Large intestine (tissue), 3 donors: ENCODE data around the gene INS. TPM values are rescaled to one million over a fixed set of nuclear protein-coding genes. Genes with fewer than 3 reads are reported as not detected.

ENCODE experiments used
- DNase-seq, 2 donors: peaks; one replicate each; pipeline versions ENCODE4 v3.0.0 to v3.0.0-alpha.2; 2013
- H3K27ac ChIP-seq: one replicate; pipeline ENCODE4 v1.5.1; 2013; ENCODE audit warnings: low read length
- H3K27me3 ChIP-seq: 2 replicates; pipeline ENCODE4 v1.6.1; 2013; ENCODE audit warnings: low read length; ENCODE audit not compliant: control insufficient read depth, insufficient read depth
- H3K36me3 ChIP-seq: 2 replicates; pipeline ENCODE4 v1.6.1; 2013; ENCODE audit warnings: low read length; ENCODE audit not compliant: control insufficient read depth, insufficient read depth
- H3K4me1 ChIP-seq: one replicate; pipeline ENCODE4 v1.6.1; 2013; ENCODE audit warnings: low read length; ENCODE audit not compliant: control insufficient read depth, insufficient read depth
- H3K4me3 ChIP-seq: one replicate; pipeline ENCODE4 v1.5.1; 2013; ENCODE audit warnings: low read length
- H3K9me3 ChIP-seq: one replicate; pipeline ENCODE4 v1.6.1; 2013; ENCODE audit warnings: mild to moderate bottlenecking, low read depth, low read length, moderate library complexity; ENCODE audit not compliant: control insufficient read depth
- WGBS: methylation state at CpG from one replicate; pipeline ENCODE4 v1.1.5; 2013; ENCODE audit warnings: low lambda C conversion rate; ENCODE audit not compliant: insufficient coverage; 5-methylcytosine and 5-hydroxymethylcytosine counted together
- polyA plus RNA-seq: library from polyadenylated mRNA; unstranded; fragments of 120-200 nt; gene quantifications from one replicate; pipeline ENCODE4 v1.2.1, GENCODE V29; 2013

INS gene
- polyA plus RNA-seq, 1 donor, result 0.39 TPM

- no CpG with 5 or more reads among the region's 14 CpGs for WGBS
- peaks cover 16% of the 10 kb centered on the region for H3K27me3 ChIP-seq
Observed at GRCh38 chr11:2153581-2154194, 7.3 kb downstream of the INS start.

GRCh38 chr11:2151500-2152257 is 9.3 kb downstream of the INS start:
- H3K27me3 ChIP-seq, result peaks cover 36% of the 10 kb centered on the region
- peak overlapping the region; percentile 4 for H3K27ac ChIP-seq
- no CpG with 5 or more reads among the region's 22 CpGs for WGBS

More at GRCh38 chr11:2153581-2154194, 7.3 kb downstream of the INS start:
- H3K36me3 ChIP-seq, result no peaks in the 10 kb centered on the region
- DNase-seq, result no peak
- no peak overlapping the region for H3K27ac ChIP-seq
- peaks cover 5% of the 10 kb centered on the region for H3K4me1 ChIP-seq
- H3K4me3 ChIP-seq, result no peak overlapping the region
- H3K9me3 ChIP-seq, result no peaks in the 10 kb centered on the region

GRCh38 chr11:2149864-2150847 is 10.9 kb downstream of the INS start:
- WGBS, result no CpG with 5 or more reads among the region's 11 CpGs
- Histone ChIP-seq H3K9me3 (no peaks in the 10 kb centered on the region), H3K4me3 (no peak overlapping the region), H3K36me3 (no peaks in the 10 kb centered on the region), H3K27me3 (peaks cover 51% of the 10 kb centered on the region), H3K4me1 (peaks cover 5% of the 10 kb centered on the region), H3K27ac (no peak overlapping the region)
- DNase-seq, result no peak

More at GRCh38 chr11:2151500-2152257, 9.3 kb downstream of the INS start:
- no peaks in the 10 kb centered on the region for H3K9me3 ChIP-seq
- peaks cover 5% of the 10 kb centered on the region for H3K4me1 ChIP-seq
- H3K36me3 ChIP-seq, result no peaks in the 10 kb centered on the region
- no peak overlapping the region for H3K4me3 ChIP-seq
- DNase-seq, result peak; percentile 58 to 65

DNA sequence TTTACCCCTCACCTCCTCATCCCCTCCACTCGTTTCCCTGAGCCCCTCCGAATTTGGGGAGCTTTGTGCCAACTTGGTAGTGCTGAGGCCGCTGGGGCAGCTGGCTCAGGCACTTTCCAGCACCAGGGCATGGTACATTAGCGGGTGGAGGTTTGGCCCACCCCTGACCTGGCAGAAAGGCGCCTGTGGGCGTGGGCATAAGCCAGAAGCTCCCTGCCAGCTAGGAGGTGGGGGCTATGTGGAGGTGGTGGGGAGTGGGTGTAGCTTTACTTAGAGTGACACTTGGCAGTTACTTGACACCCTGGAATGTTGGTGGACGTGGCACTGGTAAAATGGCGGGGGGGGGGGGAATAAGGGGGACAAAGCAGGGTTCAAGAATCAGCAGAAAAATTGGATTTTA is 11.5 kb downstream of the INS start:
- Histone ChIP-seq H3K27ac (no peak overlapping the region), H3K4me1 (peaks cover 5% of the 10 kb centered on the region), H3K36me3 (no peaks in the 10 kb centered on the region), H3K9me3 (no peaks in the 10 kb centered on the region), H3K4me3 (no peak overlapping the region), H3K27me3 (peaks cover 58% of the 10 kb centered on the region)
- no CpG with 5 or more reads among the region's 8 CpGs for WGBS
- DNase-seq, result no peak

- Histone ChIP-seq H3K27me3 (peaks cover 67% of the 10 kb centered on the region), H3K36me3 (no peaks in the 10 kb centered on the region)
Observed at GRCh38 chr11:2148595-2148994, 12.4 kb downstream of the INS start.

GRCh38 chr11:2147391-2147790 is 13.6 kb downstream of the INS start:
- no peak for DNase-seq
- Histone ChIP-seq H3K4me3 (no peak overlapping the region), H3K27ac (no peak overlapping the region), H3K36me3 (no peaks in the 10 kb centered on the region), H3K4me1 (peaks cover 8% of the 10 kb centered on the region), H3K27me3 (peaks cover 79% of the 10 kb centered on the region), H3K9me3 (no peaks in the 10 kb centered on the region)
- WGBS, result no CpG with 5 or more reads among the region's 11 CpGs

More at GRCh38 chr11:2148595-2148994, 12.4 kb downstream of the INS start:
- peaks cover 8% of the 10 kb centered on the region for H3K4me1 ChIP-seq
- DNase-seq, result no peak
- H3K4me3 ChIP-seq, result no peak overlapping the region
- H3K27ac ChIP-seq, result no peak overlapping the region
- no peaks in the 10 kb centered on the region for H3K9me3 ChIP-seq
- 40% methylated on average over 1 of the region's 5 CpGs for WGBS

DNA sequence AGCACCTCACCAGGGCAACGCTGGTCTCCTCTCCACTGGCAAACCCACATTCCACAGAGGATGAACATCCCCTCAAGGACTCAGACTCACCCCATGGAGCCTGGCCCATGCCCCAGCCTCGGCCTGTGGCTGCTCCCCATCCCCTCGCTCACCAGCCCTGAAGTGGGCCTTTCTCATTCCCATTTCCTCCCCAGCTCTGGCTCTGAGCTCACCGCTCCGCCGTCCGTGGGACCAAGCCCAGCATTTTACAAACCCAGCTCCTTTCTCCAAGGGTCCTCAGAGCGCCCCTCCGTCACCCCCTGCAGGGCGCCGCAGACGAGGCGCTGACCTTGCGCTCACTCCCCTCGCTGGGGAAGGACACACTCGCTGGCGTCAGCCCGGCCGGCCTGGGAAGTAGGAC is 15.0 kb downstream of the INS start:
- no peaks in the 10 kb centered on the region for H3K9me3 ChIP-seq
- no peak overlapping the region for H3K4me3 ChIP-seq
- peaks cover 2% of the 10 kb centered on the region for H3K4me1 ChIP-seq
- no peak for DNase-seq
- H3K36me3 ChIP-seq, result no peaks in the 10 kb centered on the region
- no CpG with 5 or more reads among the region's 19 CpGs for WGBS
- H3K27me3 ChIP-seq, result peaks cover 92% of the 10 kb centered on the region
- H3K27ac ChIP-seq, result no peak overlapping the region

GRCh38 chr11:2144544-2145248 is 16.3 kb downstream of the INS start:
- DNase-seq, result no peak
- H3K4me3 ChIP-seq, result no peak overlapping the region
- peaks cover 5% of the 10 kb centered on the region for H3K4me1 ChIP-seq
- WGBS, result no CpG with 5 or more reads among the region's 18 CpGs
- H3K9me3 ChIP-seq, result no peaks in the 10 kb centered on the region
- no peaks in the 10 kb centered on the region for H3K36me3 ChIP-seq
- peaks cover 97% of the 10 kb centered on the region for H3K27me3 ChIP-seq
- no peak overlapping the region for H3K27ac ChIP-seq

DNA sequence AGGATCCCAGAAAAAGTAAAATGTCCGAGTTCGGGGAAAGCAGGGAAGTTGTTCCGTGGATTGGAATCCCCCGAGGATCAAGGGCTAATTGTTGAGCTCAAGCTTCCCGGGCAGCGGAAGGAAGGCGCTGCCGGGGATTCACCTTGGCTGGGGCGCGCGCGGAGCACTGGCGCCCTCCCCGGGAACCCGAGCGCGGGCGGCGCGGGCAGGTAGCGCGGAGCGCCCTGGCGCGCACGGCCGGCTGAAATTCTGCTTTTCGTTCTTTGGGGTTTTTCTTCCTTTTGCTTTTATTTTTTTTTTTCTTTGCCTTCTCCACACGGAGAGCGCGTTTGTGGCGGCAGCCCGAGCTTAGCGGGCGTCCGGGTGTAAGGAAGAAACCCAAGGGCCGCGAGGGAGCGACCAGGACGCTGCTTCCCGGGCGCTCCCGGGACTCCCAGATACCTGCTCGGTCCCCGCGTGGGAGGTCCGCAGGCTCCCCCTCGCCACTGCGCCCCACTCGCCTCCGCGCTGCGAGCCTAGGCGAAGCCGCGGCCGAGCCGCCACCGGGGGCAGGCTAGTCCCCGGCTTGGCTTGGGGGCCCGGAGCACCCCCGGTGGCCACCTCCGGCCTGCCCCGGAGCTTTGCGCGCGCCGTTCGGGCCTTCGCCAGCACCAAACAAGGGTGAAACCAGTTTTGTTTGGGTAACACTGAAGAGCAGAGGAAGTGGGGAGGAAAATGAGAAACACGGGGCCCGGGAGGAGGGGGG is 17.0 kb downstream of the INS start:
- peaks cover 94% of the 10 kb centered on the region for H3K27me3 ChIP-seq
- peaks cover 5% of the 10 kb centered on the region for H3K4me1 ChIP-seq
- no CpG with 5 or more reads among the region's 72 CpGs for WGBS
- no peaks in the 10 kb centered on the region for H3K9me3 ChIP-seq
- no peaks in the 10 kb centered on the region for H3K36me3 ChIP-seq
- no peak overlapping the region for H3K27ac ChIP-seq
- peak overlapping the region; percentile 13 for H3K4me3 ChIP-seq
- peak in 1 of 2 donors; percentile 55 for DNase-seq
